Measurements from ENCODE around the gene TUBA3D.
"Not testable (repeated sequence)": the region's sequence is repeated elsewhere in the genome, so short reads cannot be mapped to it uniquely, and the experiment has no call there.

TUBA3D gene

GRCh38 chr2:131475831-131476230, at the start of gene TUBA3D:
Gene TUBA3D (plus strand): TSS chr2:131476119. CDS start chr2:131476200, 81 bp downstream.
- no peak for DNase-seq (ENCODE audit: low read depth in 2 of 2, low spot score in 1 of 2)

GRCh38 chr2:131426727-131427126, 49.2 kb upstream of the TUBA3D start:
- no peak for DNase-seq (ENCODE audit: low read depth in 2 of 2, low spot score in 1 of 2)

- no peak for DNase-seq (ENCODE audit: low read depth in 2 of 2, low spot score in 1 of 2)
Measured at GRCh38 chr2:131431336-131431735, 44.6 kb upstream of the TUBA3D start.

GRCh38 chr2:131440742-131441468, 35.0 kb upstream of the TUBA3D start:
- DNase-seq (ENCODE audit: low read depth in 2 of 2, low spot score in 1 of 2), result not testable (repeated sequence)

GRCh38 chr2:131444736-131445514, 31.0 kb upstream of the TUBA3D start:
- DNase-seq (ENCODE audit: low read depth in 2 of 2, low spot score in 1 of 2), result not testable (repeated sequence)

GRCh38 chr2:131445515-131445797, 30.5 kb upstream of the TUBA3D start:
- DNase-seq (ENCODE audit: low read depth in 2 of 2, low spot score in 1 of 2), result not testable (repeated sequence)

- no peak for DNase-seq (ENCODE audit: low read depth in 2 of 2, low spot score in 1 of 2)
Measured at GRCh38 chr2:131445896-131446295, 30.0 kb upstream of the TUBA3D start.

- not testable (repeated sequence) for DNase-seq (ENCODE audit: low read depth in 2 of 2, low spot score in 1 of 2)
Measured at GRCh38 chr2:131447981-131448380, 27.9 kb upstream of the TUBA3D start.

- not testable (repeated sequence) for DNase-seq (ENCODE audit: low read depth in 2 of 2, low spot score in 1 of 2)
Measured at GRCh38 chr2:131451265-131451949, 24.5 kb upstream of the TUBA3D start.

GRCh38 chr2:131454914-131455313, 21.0 kb upstream of the TUBA3D start:
- not testable (repeated sequence) for DNase-seq (ENCODE audit: low read depth in 2 of 2, low spot score in 1 of 2)

- DNase-seq (ENCODE audit: low read depth in 2 of 2, low spot score in 1 of 2), result not testable (repeated sequence)
Measured at GRCh38 chr2:131467722-131468121, 8.2 kb upstream of the TUBA3D start.

- not testable (repeated sequence) for DNase-seq (ENCODE audit: low read depth in 2 of 2, low spot score in 1 of 2)
Measured at GRCh38 chr2:131470944-131471343, 5.0 kb upstream of the TUBA3D start.

GRCh38 chr2:131471624-131472023, 4.3 kb upstream of the TUBA3D start:
- DNase-seq (ENCODE audit: low read depth in 2 of 2, low spot score in 1 of 2), result not testable (repeated sequence)

- DNase-seq (ENCODE audit: low read depth in 2 of 2, low spot score in 1 of 2), result not testable (repeated sequence)
Measured at GRCh38 chr2:131473266-131473665, 2.7 kb upstream of the TUBA3D start.

GRCh38 chr2:131476363-131476762, 444 bp downstream of the TUBA3D start:
- not testable (repeated sequence) for DNase-seq (ENCODE audit: low read depth in 2 of 2, low spot score in 1 of 2)

GRCh38 chr2:131477227-131477626, 1.3 kb downstream of the TUBA3D start:
- not testable (repeated sequence) for DNase-seq (ENCODE audit: low read depth in 2 of 2, low spot score in 1 of 2)

GRCh38 chr2:131478074-131478849, 2.3 kb downstream of the TUBA3D start:
- DNase-seq (ENCODE audit: low read depth in 2 of 2, low spot score in 1 of 2), result not testable (repeated sequence)

- DNase-seq (ENCODE audit: low read depth in 2 of 2, low spot score in 1 of 2), result not testable (repeated sequence)
Measured at GRCh38 chr2:131478850-131479461, 3.0 kb downstream of the TUBA3D start.

GRCh38 chr2:131480351-131480750, 4.4 kb downstream of the TUBA3D start:
- not testable (repeated sequence) for DNase-seq (ENCODE audit: low read depth in 2 of 2, low spot score in 1 of 2)

- DNase-seq (ENCODE audit: low read depth in 2 of 2, low spot score in 1 of 2), result not testable (repeated sequence)
Measured at GRCh38 chr2:131482506-131483155, 6.7 kb downstream of the TUBA3D start.

All from stimulated activated CD8-positive, alpha-beta memory T cell treated with anti-CD3 and anti-CD28 coated beads, Interleukin-4, amount 100 ng/mL, for 1 hour (primary cell).